Raji (cell line): ENCODE measurements around the gene FCF1.

Experiments used
- POLR2A ChIP-seq: IDR thresholded peaks from 2 replicates; pipeline ENCODE4 v1.6.1; 2011; ENCODE audit warnings: low read depth, low read length, control low read depth; ENCODE audit not compliant: insufficient read depth

FCF1 gene

GRCh38 chr14:74712499-74713394, at the start of gene FCF1, which contains the start of gene AREL1:
Gene FCF1, plus strand, starts transcription at chr14:74713144. Its CDS starts 54 bp downstream, at chr14:74713198.
Gene AREL1, minus strand, starts transcription at chr14:74713080. Its CDS starts 27,465 bp downstream, at chr14:74685615.
- peak; percentile 86 for TF ChIP-seq POLR2A

- no peak for TF ChIP-seq POLR2A
Observed at GRCh38 chr14:74663884-74664283, 49.1 kb upstream of the FCF1 start.

- no peak for TF ChIP-seq POLR2A
Observed at GRCh38 chr14:74664717-74665116, 48.2 kb upstream of the FCF1 start.

DNA sequence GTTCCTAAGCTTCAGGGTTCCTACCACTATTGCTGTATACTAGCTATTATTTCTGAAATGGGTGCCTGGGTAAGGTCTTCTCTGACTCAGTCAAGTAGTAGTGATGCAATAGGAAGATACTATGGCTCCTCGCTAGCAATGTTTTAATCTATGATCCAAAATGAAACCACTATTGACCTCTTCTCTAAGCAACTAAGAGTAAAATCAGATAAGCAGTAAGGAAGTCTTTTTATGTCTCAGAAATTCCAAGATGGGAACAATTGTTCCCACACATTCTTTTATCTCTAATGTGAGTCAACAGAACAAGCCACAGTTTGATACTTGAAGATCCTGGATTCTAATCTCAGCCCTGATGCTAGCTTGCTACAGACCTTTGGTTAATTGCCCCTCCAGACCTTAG, 45.2 kb upstream of the FCF1 start:
- no peak for TF ChIP-seq POLR2A

DNA sequence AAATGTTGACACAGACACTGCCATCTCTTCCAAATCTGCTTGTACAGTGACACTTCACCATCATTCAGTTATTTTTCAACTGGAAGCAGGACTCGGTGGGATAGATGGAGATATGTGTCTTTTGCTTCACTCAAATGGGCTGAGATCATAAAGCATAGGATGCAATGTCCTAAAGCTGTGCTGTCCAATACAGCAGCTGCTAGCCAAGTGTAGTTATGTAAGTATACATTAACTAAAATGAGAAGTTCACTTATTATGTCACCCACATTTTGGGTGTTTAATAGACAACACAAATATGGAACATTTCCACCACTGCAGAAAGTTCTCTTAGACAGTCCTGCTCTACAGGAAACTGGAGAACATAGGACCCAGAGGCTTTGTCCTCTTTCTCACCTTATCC, 43.7 kb upstream of the FCF1 start:
- no peak for TF ChIP-seq POLR2A

DNA sequence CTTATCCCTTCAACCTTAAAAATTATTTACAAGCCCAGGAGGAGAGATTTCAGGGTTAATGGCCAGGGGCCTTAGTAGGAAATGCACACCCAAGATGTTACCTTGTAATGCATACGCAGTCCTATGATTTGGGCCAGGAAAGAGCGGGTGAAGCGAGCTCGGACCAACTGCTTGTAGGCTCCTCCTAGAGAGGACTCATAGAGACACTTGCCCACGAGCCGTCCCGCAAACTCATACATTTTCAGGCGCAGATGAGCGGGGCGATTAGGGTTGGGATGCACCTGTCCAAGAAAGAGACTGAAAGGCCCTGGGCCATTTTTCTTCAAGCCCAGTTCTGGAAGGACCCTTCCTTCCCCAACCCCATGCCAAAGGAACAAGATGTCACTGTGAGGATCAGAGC, 43.1 kb upstream of the FCF1 start:
- TF ChIP-seq POLR2A: no peak

DNA sequence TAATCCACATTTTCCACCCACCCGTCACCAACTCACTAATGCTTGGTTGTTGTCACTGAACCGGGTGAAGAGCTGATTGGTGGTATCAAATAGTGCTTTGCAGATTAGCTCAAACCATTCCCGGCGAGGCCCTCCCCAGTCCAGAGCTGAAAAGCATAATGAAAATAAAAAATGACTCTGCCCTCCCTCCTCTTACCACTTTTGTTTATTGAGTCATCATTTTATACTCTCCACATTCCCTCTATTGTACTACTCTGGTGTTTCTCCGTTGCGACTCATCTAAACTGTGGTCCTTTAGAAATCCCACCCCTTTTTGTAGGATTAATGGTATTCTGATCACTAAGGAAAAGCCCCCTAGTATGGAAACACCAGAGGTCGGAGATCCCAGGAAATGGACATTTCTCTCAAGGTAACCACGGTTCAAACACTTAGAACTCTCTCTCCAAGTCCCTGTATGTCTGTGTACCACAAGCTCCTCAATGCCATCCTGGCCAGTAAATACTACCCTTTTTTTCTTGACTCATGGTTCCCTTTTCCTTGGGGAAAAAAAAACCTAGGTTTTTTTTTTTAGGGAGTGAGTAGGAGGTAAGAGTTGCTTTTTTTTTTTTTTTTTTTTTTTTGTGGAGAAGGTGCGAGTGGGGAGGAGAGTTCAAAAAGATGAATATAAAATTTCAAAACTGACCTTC, 42.1 kb upstream of the FCF1 start:
- no peak for TF ChIP-seq POLR2A

DNA sequence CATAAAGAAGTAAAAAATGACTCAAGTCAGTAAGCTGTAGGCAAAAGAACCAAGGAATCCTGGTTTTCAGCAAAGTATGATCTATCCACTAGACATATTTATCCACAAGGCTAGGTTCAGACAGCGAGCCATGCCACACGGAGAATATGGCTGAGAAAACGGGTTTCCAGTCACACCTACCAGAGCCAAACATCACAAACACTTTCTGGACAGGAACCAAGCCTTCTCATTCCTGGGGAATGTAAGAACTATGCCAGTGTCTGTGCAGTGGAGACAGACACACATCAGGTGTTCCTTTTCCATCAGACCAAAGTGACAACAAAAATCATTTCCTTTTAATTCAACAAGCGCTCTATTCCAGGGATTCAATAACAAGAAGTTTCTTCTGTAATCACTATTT, 41.2 kb upstream of the FCF1 start:
- no peak for TF ChIP-seq POLR2A

GRCh38 chr14:74673768-74674167, 39.2 kb upstream of the FCF1 start:
- TF ChIP-seq POLR2A: no peak

DNA sequence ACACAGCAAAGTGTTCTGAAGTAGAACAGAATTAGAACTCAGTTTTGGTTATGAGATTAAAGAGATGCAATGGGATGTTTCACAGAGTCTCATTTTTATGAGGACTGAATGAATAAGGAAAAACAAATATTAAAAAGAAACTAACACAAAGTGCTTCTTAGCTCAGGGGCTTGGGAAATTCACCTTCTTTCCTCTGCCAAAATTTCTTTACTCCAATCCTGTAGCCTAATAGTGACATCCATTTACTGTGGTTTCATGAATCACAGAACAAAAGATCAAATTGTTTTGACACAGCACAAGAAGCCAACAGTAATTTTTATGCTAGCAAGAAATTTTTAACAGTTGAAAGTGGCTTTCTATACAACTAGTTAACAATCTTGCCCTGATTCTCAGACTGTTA, 37.7 kb upstream of the FCF1 start:
- no peak for TF ChIP-seq POLR2A

GRCh38 chr14:74682169-74682952, 30.6 kb upstream of the FCF1 start:
- TF ChIP-seq POLR2A: no peak

- TF ChIP-seq POLR2A: no peak
Observed at GRCh38 chr14:74683406-74683805, 29.5 kb upstream of the FCF1 start.

GRCh38 chr14:74684434-74684833, 28.5 kb upstream of the FCF1 start:
- no peak for TF ChIP-seq POLR2A

GRCh38 chr14:74685056-74685455, 27.9 kb upstream of the FCF1 start:
- TF ChIP-seq POLR2A: no peak

GRCh38 chr14:74685921-74686678, 26.8 kb upstream of the FCF1 start:
- TF ChIP-seq POLR2A: no peak
